SU-DHL-6 (cell line): Measurements from ENCODE around the gene MAPKAPK2.

Experiments used
- H2AFZ ChIP-seq: fragments of 200-600 bp; sonication (generic); 2 replicates; pipeline ENCODE4 v1.6.1; 2014; ENCODE audit warnings: low read depth, mild to moderate bottlenecking, moderate library complexity, mixed read lengths, antibody characterized with exemption, low read length; ENCODE audit not compliant: severe bottlenecking
- H3F3A ChIP-seq: fragments of 200-600 bp; shearing (Covaris generic); 2 replicates; pipeline ENCODE4 v1.6.0; 2016; ENCODE audit warnings: antibody characterized with exemption, mild to moderate bottlenecking; ENCODE audit not compliant: insufficient read depth
- H3K27ac ChIP-seq: fragments of 200-600 bp; sonication (generic); 2 replicates; pipeline ENCODE4 v1.5.1; 2016; ENCODE audit warnings: low read depth, mild to moderate bottlenecking, low read length, moderate library complexity, mixed read lengths
- H3K27me3 ChIP-seq: fragments of 200-600 bp; sonication (generic), shearing (Covaris generic); 2 replicates; pipeline ENCODE4 v1.6.0; 2014; ENCODE audit warnings: mild to moderate bottlenecking, low read length
- H3K36me3 ChIP-seq: fragments of 200-600 bp; sonication (generic); 2 replicates; pipeline ENCODE4 v1.6.1; 2014; ENCODE audit warnings: mild to moderate bottlenecking, low read length, mixed read lengths
- H3K4me2 ChIP-seq: fragments of 300-600, 200-600 bp; shearing (Covaris generic), sonication (generic); 2 replicates; pipeline ENCODE4 v1.6.0; 2014; ENCODE audit warnings: low read length, low read depth, mild to moderate bottlenecking; ENCODE audit not compliant: poor library complexity, severe bottlenecking
- H3K4me3 ChIP-seq: fragments of 200-600 bp; sonication (generic); 2 replicates; pipeline ENCODE4 v1.5.1; 2014; ENCODE audit warnings: antibody characterized with exemption, low read length, mild to moderate bottlenecking, mixed read lengths; ENCODE audit not compliant: insufficient read depth, poor library complexity, severe bottlenecking
- H3K79me2 ChIP-seq: fragments of 200-600 bp; sonication (generic); 2 replicates; pipeline ENCODE4 v1.6.1; 2014; ENCODE audit warnings: mild to moderate bottlenecking, low read length, moderate library complexity; ENCODE audit not compliant: insufficient read depth
- H3K9ac ChIP-seq: fragments of 200-600 bp; sonication (generic); 2 replicates; pipeline ENCODE4 v1.7.0; 2014; ENCODE audit warnings: mild to moderate bottlenecking, low read length
- H3K9me2 ChIP-seq: fragments of 200-600 bp; sonication (generic); replicated peaks from 2 replicates; pipeline ENCODE4 v1.6.1; 2014; ENCODE audit warnings: low read length; ENCODE audit not compliant: insufficient read depth
- H3K9me3 ChIP-seq: fragments of 200-600 bp; sonication (generic); 2 replicates; pipeline ENCODE4 v1.6.1; 2014; ENCODE audit warnings: low read length, mixed read lengths; ENCODE audit not compliant: insufficient read depth
- H4K20me1 ChIP-seq: fragments of 200-600 bp; sonication (generic); 2 replicates; pipeline ENCODE4 v1.6.1; 2014; ENCODE audit warnings: low read depth, mild to moderate bottlenecking, antibody characterized with exemption, low read length, moderate library complexity, mixed read lengths
- EZH2phosphoT487 ChIP-seq: fragments of 200-600 bp; sonication (generic), shearing (Covaris generic); conservative IDR thresholded peaks from 2 replicates; pipeline ENCODE4 v1.6.1; 2018; ENCODE audit warnings: mild to moderate bottlenecking, antibody characterized with exemption, low read length, moderate library complexity, mixed read lengths
- TF ChIP-seq, protein P1 (sequence below): fragments of 200-600 bp; sonication (generic); IDR thresholded peaks from one replicate; pipeline ENCODE4 v1.5.1; 2017; ENCODE audit warnings: antibody characterized with exemption, mild to moderate bottlenecking, low read length, moderate library complexity; ENCODE audit not compliant: insufficient read depth, poor library complexity, severe bottlenecking

MAPKAPK2 gene

GRCh38 chr1:206715552-206716158 lies 30.9 kb downstream of the MAPKAPK2 start:
- Histone ChIP-seq H3K9me3 (no peaks in the 10 kb centered on the region), H3F3A (no peaks in the 10 kb centered on the region), H3K36me3 (no peaks in the 10 kb centered on the region), H3K9me2 (no peaks in the 10 kb centered on the region), H3K27ac (no peak overlapping the region), H3K9ac (no peak overlapping the region), H3K4me3 (no peak overlapping the region), H2AFZ (no peak overlapping the region), H3K79me2 (no peaks in the 10 kb centered on the region), H4K20me1 (no peaks in the 10 kb centered on the region), H3K27me3 (no peaks in the 10 kb centered on the region), H3K4me2 (no peak overlapping the region)
- TF ChIP-seq EZH2phosphoT487: no peak
- TF ChIP-seq, protein P1, sequence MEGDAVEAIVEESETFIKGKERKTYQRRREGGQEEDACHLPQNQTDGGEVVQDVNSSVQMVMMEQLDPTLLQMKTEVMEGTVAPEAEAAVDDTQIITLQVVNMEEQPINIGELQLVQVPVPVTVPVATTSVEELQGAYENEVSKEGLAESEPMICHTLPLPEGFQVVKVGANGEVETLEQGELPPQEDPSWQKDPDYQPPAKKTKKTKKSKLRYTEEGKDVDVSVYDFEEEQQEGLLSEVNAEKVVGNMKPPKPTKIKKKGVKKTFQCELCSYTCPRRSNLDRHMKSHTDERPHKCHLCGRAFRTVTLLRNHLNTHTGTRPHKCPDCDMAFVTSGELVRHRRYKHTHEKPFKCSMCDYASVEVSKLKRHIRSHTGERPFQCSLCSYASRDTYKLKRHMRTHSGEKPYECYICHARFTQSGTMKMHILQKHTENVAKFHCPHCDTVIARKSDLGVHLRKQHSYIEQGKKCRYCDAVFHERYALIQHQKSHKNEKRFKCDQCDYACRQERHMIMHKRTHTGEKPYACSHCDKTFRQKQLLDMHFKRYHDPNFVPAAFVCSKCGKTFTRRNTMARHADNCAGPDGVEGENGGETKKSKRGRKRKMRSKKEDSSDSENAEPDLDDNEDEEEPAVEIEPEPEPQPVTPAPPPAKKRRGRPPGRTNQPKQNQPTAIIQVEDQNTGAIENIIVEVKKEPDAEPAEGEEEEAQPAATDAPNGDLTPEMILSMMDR: no peak

GRCh38 chr1:206716159-206716869 lies 31.6 kb downstream of the MAPKAPK2 start:
- Histone ChIP-seq H3F3A (no peaks in the 10 kb centered on the region), H3K79me2 (no peaks in the 10 kb centered on the region), H3K27me3 (no peaks in the 10 kb centered on the region)

GRCh38 chr1:206716870-206717673 lies 32.4 kb downstream of the MAPKAPK2 start:
- no peaks in the 10 kb centered on the region for H3K9me2 ChIP-seq
- no peaks in the 10 kb centered on the region for H3K27me3 ChIP-seq
- no peak overlapping the region for H3K9ac ChIP-seq
- H3K79me2 ChIP-seq: no peaks in the 10 kb centered on the region
- no peak overlapping the region for H3K27ac ChIP-seq
- H3K4me2 ChIP-seq: no peak overlapping the region
- no peaks in the 10 kb centered on the region for H4K20me1 ChIP-seq
- no peak overlapping the region for H3K4me3 ChIP-seq
- no peak overlapping the region for H2AFZ ChIP-seq
- TF ChIP-seq, protein P1: no peak
- TF ChIP-seq EZH2phosphoT487: no peak
- no peaks in the 10 kb centered on the region for H3K36me3 ChIP-seq
- no peaks in the 10 kb centered on the region for H3K9me3 ChIP-seq
- H3F3A ChIP-seq: no peaks in the 10 kb centered on the region

More at GRCh38 chr1:206716159-206716869, 31.6 kb downstream of the MAPKAPK2 start:
- Histone ChIP-seq H3K36me3 (no peaks in the 10 kb centered on the region), H4K20me1 (no peaks in the 10 kb centered on the region), H3K9ac (no peak overlapping the region), H3K9me2 (no peaks in the 10 kb centered on the region), H3K9me3 (no peaks in the 10 kb centered on the region), H3K4me2 (no peak overlapping the region), H3K27ac (no peak overlapping the region), H3K4me3 (no peak overlapping the region), H2AFZ (no peak overlapping the region)
- TF ChIP-seq EZH2phosphoT487: no peak
- TF ChIP-seq, protein P1: no peak
